ENCODE measurements around the gene SDHAF3.
A peak's percentile ranks its signal among the peaks of the same experiment; 100 is the strongest.
"Not testable (repeated sequence)": the region's sequence is repeated elsewhere in the genome, so short reads cannot be mapped to it uniquely, and the experiment has no call there.

SDHAF3 gene

GRCh38 chr7:97117372-97118188, at the start of gene SDHAF3:
TSS of gene SDHAF3 (plus strand) at chr7:97117698. CDS start at chr7:97117724, 26 bp downstream.
- DNase-seq, result peak; percentile 97

GRCh38 chr7:97072025-97072424, 45.5 kb upstream of the SDHAF3 start:
- DNase-seq, result not testable (repeated sequence)

GRCh38 chr7:97075928-97076327, 41.6 kb upstream of the SDHAF3 start:
- DNase-seq, result peak; percentile 6

- DNase-seq, result no peak
These were observed 39.2 kb upstream of the SDHAF3 start for GRCh38 chr7:97078023-97078969.

- DNase-seq, result no peak
These were observed 38.2 kb upstream of the SDHAF3 start for GRCh38 chr7:97079300-97079699.

GRCh38 chr7:97081521-97082300, 35.8 kb upstream of the SDHAF3 start:
- no peak for DNase-seq

- DNase-seq, result no peak
These were observed 29.1 kb upstream of the SDHAF3 start for GRCh38 chr7:97088364-97088763.

- DNase-seq, result no peak
These were observed 27.7 kb upstream of the SDHAF3 start for GRCh38 chr7:97089771-97090170.

GRCh38 chr7:97090761-97091353, 26.6 kb upstream of the SDHAF3 start:
- DNase-seq, result no peak

- no peak for DNase-seq
These were observed 23.1 kb upstream of the SDHAF3 start for GRCh38 chr7:97094284-97094930.

- DNase-seq, result no peak
These were observed 21.5 kb upstream of the SDHAF3 start for GRCh38 chr7:97096037-97096436.

GRCh38 chr7:97096661-97097060, 20.8 kb upstream of the SDHAF3 start:
- no peak for DNase-seq

- peak; percentile 61 for DNase-seq
These were observed 12.7 kb upstream of the SDHAF3 start for GRCh38 chr7:97104719-97105238.

- DNase-seq, result no peak
These were observed 10.2 kb upstream of the SDHAF3 start for GRCh38 chr7:97107192-97107800.

GRCh38 chr7:97116308-97116707, 1.2 kb upstream of the SDHAF3 start:
- no peak for DNase-seq

GRCh38 chr7:97117035-97117371, 495 bp upstream of the SDHAF3 start:
- DNase-seq, result no peak

GRCh38 chr7:97118306-97118917, 914 bp downstream of the SDHAF3 start:
- no peak for DNase-seq

GRCh38 chr7:97119747-97120146, 2.2 kb downstream of the SDHAF3 start:
- DNase-seq, result no peak

GRCh38 chr7:97120713-97121457, 3.4 kb downstream of the SDHAF3 start:
- no peak for DNase-seq

- DNase-seq, result not testable (repeated sequence)
These were observed 5.6 kb downstream of the SDHAF3 start for GRCh38 chr7:97123115-97123514.
